ENCODE measurements around the gene LMAN1L.

DNA sequence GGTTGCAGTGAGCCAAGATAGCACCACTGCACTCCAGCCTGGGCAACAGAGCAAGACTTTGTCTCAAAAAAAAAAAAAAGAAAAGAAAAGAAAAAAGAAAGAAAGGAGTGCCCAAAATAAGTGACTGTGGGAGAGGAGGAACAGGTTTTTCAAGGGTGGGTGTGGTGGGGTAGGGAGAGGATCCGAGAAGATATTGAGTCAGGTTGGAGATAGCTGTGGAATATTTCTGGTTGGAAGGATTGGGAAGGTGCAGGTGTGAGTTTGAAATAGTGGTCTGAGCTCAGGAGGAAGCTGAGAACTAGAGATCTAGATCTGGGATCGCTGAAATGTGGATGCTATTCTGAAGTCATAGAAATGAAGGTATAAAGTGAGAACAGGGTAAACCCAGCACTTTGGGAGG lies 52.7 kb downstream of the LMAN1L start:
- TF ChIP-seq POLR2A (IDR thresholded peaks at IDR 0.05) = no peak
- no peak for TF ChIP-seq EP300 (IDR thresholded peaks at IDR 0.05)
- TF ChIP-seq, protein P1, sequence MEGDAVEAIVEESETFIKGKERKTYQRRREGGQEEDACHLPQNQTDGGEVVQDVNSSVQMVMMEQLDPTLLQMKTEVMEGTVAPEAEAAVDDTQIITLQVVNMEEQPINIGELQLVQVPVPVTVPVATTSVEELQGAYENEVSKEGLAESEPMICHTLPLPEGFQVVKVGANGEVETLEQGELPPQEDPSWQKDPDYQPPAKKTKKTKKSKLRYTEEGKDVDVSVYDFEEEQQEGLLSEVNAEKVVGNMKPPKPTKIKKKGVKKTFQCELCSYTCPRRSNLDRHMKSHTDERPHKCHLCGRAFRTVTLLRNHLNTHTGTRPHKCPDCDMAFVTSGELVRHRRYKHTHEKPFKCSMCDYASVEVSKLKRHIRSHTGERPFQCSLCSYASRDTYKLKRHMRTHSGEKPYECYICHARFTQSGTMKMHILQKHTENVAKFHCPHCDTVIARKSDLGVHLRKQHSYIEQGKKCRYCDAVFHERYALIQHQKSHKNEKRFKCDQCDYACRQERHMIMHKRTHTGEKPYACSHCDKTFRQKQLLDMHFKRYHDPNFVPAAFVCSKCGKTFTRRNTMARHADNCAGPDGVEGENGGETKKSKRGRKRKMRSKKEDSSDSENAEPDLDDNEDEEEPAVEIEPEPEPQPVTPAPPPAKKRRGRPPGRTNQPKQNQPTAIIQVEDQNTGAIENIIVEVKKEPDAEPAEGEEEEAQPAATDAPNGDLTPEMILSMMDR (IDR thresholded peaks at IDR 0.05) = no peak

Measured in ovary (tissue), 3 donors.